Stimulated activated naive CD4-positive, alpha-beta T cell (primary cell): Measurements from ENCODE around the gene RAPGEF3.

Experiments
- DNase-seq, 6 experiments: peaks; one replicate each; lab custom pipeline; 2025; lab: John Stamatoyannopoulos, UW

The RAPGEF3 gene

DNA sequence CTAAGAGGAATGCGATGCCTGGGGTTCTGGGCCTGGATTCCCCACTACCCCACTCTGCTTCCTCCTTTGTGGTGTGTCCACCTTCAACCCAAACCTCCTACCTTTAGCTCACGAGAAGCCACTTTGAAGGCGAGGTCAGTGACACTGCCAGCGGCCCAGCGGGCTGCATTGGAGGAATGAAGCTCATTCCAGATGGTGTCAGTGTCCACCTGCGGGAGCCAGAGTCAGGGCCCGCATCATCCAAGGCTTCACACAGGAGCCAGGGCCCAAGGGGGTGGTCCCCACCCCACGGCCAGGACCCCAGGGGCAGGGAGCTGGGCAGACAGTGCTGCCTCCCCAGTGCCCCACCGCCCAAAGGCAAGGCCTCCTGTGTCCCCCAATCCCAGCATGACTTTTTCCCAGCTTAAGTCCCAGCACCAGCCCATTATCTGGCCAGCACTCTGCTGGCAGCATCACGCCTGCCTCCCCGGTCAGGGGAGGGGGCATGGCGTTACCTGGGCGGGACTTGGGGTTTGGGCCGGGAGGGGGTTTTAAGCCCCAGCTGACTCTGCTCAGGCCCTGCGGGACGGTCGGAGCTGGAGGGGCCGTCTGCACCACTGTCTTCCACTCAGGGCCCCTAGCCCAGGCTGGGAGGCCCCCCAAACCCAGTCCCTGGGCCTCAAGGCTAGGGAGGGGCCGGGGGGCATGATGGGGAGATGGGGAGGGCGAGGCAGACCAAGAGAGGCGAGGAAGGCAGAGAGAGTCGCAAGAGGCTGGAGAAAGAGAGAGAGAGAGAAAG is 31.2 kb upstream of the RAPGEF3 start:
- DNase-seq: no peak

DNA sequence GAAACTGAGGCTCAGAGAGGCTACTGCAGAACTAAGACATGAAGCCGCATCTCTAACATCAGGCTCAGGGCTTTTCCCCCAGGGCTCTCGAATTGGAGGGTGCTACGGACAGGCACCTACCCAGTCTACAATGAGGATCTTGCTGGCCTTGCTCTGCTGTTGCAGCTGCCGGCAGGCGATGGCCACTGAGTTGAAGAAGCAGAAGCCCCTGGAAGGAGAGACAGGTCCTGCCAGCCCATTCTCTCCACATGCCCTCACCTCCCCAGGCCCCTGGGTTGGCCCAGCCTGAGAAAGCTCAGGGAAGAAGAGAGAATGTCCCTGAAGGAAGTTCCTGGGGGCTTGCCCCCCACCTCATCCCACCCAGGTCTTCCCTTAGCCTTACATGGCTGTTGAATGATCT is 30.5 kb upstream of the RAPGEF3 start:
- DNase-seq: no peak

DNA sequence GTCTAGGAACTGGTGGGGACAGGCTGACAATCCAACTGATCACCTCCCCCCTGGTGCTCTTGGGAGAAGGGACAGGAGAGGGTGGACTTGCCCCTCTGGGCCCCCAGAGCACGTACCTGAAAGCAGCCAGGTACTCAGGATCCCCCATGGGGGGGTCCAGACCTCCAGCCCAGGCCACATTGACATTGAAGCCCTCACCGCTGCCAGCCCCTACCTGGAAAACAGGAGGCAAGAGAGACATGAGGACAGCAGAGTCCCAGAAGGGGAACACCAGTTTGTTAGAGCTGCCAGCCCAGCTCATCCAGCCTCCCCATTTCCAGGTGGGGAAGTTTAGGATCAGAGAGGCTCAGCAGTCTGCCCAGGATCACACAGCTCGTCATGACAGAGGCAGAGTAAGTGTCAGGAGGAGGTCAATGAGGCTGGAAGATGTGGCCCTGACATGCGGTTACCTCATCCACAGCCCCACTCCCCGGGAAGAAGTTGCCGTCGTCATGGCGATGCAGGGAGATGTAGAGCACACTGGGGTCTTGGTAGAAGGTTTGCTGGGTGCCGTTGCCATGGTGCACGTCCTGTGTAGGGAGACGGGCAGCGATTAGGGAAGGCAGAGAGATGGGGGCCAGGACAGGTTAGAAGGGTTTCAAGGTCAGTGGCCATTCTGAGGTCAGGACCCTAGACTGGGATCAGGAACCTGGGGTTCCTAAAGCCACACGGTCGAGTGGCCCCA is 29.1 kb upstream of the RAPGEF3 start:
- DNase-seq: no peak

DNA sequence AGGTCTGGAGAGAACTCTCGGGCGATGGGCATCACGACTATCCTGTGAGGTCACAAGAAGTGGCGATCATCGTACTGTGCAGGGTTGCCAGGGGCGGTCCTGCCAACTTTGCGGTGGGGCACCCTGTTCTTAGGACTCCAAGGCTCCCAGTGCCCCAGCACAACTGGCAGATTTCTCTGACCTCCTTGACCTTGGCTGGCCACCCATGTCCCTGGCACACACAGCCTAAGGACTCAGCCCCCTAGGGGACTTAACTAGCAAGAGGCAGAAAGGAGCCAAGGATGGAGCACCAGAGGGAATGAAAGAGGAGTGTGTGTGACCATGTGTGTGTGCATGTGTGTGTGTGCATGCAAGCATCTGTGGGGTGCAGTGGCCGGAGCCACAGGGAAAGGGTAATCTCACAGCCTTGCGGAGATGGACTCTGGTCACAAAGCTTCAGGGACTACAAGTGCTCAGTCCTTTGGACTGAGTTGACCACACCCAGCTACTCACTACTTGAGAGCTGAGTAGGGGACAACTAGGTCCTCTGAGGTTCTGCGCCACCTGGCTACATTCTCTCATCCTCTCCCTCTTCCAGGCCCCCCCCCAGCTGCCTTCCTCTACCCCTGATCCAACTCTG is 28.1 kb upstream of the RAPGEF3 start:
- DNase-seq: no peak

DNA sequence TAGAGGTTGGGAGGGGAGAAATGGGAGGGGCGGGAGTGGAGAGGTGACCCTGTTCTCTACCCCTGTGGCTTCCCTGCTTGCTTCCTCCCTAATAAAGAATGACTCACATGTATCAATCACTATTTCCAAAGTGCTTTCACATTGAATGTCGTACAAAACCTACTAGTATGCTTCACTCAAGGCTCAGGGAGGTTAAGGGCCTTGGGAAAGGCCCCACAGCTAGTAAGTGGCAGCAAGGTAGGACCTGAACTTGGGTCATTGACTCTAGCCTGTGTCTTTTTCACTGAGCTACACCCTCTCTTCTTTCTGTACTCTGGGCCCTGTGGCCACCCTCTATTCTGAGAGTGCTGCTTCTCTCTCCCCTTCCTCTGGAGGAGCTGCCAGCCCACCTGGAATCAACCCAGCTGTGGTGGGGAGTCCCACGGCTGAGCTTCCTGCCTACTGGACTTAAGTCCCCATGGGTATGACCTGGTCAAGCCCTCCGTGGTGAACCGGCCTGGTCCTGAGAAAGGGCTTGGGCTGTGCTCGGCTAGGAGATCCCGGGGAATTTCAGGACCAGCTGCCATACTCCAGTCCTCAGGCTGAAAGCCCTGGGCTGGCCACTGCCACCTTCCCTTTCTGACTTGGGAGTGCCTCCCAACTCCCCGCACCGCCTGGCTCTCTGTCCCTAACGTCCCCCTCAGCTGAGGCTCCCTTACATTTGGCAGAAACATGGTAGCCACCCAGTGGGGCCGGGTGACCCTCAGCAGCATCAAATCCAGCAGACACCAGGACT is 27.4 kb upstream of the RAPGEF3 start:
- no peak for DNase-seq

DNA sequence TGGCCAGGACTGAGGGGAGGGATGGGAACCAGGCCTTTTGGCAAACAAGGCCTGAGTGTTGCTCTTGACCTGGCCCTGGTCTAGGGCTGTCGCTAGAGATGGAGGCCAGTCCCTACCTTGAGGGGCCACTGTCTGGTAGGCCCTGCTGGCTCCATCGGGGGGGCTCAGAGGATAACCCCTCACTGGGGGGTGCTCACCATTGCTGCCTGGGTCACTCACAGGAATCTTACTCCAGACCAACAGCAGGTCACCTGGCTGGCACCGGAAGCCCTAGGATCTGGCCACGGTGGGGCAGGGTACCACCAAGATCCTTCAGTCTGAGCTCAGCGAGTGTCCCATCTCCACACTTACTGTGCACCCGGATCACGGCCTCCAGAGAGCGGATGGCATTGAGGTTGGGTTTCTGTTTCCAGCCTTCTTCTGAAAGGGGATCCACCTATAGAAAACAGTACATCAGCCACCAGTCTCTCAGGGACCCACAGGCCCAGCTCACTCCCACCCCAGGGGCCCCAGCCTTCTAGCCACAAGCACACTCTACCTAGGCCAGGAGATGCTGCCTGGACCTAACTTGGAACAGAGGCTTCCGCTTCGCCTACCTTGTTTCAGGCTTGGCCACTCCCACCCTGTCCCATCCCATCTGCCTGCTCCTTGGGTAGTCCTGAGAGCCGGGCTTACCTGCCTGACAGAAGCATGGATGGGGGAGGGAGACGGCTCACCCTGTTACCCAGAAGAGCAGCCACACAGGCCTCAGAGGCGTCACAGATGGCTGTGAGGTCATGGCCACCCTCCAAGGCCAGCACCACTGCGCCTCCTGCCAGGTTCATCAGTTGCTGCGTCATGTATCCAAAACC is 26.6 kb upstream of the RAPGEF3 start:
- no peak for DNase-seq

DNA sequence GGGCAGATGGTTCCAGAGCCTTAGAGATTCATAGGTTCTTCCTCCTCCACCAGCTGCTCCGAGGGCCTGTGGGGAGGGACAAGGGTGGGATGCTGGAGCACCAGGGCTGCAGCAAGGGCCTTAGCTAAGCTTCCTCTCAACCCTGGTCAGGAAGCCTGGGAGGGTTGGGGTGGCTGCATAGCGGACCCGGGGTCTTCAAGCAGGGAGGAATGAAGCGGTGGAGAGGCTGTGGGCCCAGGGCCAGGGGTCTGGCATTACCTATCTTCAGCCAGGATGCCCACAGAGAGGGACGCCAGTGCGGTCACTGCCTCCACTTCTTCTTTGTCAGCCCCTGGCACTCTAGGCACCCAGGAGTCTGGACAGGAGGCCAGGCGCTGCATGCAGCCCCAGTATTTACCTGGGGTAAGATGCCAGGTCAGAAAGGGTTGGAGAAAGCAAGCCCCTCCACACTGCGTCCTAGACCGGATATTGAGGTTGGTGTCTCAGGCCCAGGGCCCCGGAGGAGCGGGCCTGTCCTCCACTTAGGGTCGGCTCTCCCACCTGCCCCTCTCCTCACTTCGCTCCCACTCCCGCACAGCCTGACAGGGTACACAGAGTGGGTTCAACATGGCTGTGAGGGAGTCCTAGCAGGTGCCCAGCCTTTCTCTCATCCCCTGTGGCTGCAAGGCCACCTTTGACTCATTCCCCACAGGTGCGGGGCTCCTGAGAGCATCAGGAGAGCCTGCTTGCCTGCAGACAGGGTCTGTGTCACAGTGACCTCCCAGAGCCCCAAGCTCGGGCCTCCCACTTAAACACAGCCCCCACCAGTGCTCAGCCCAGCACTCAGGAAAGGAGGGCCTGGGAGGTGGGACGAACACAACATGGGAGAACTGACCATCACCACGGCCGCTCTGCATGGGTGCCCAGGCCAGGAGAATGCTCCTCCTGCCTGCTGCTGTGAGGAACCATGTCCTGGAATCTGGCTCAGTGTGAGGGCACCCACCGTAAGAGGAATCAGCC is 25.4 kb upstream of the RAPGEF3 start:
- DNase-seq: no peak

DNA sequence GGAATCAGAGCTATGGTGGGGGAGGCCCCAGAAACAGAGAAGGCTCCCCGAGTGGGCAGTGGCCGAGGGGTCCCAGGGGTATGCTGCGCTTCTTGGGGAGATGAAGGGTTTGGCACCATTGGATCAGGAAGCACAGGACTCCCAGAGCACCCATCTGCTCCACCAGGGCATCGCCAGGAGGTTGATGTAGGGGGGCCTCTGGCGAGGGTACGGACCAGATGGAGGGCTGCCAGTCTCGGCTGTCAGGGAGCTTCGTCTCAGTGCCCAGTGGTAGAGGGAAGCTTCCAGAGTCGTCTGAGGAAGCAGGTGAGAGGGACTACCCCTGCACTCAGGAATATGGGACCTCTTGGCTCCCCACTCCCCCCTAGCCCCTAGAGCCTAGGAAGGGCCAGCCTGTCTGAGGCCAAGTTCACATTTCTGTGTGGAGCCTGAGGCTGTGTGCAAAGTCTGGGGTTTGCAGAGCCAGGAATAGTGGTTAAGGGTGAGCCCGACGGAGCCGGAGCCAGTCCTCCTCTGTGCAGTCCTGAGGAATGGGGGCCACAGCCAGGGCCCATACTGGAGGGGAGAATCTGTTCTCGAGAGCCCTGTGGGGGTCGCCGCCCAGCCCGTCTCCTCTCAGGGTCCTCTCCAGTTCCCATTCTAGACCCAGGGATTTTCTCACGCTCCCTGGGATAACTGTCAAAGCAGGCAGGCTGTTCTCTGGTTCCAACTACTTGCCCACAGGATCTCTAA is 24.5 kb upstream of the RAPGEF3 start:
- DNase-seq: no peak

DNA sequence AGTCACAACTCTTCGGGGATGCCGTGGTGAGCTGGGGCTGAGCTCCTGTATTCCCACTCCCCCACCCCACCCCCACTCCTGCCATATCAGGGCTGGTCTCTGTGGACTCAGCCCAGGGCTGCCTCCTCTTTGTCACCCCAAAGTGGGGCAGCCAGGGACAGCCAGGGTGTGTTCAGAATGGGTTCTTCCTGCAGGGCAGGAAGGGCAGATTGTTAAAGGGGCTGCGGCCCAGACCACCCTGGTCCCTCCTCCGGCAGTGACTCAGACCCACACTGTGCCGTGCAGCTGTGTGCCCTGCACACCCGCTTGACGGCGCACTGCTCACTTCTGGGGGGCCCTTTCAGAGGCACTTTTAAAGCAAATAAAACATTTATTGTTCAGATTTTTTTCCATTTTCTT is 23.7 kb upstream of the RAPGEF3 start:
- DNase-seq: no peak

DNA sequence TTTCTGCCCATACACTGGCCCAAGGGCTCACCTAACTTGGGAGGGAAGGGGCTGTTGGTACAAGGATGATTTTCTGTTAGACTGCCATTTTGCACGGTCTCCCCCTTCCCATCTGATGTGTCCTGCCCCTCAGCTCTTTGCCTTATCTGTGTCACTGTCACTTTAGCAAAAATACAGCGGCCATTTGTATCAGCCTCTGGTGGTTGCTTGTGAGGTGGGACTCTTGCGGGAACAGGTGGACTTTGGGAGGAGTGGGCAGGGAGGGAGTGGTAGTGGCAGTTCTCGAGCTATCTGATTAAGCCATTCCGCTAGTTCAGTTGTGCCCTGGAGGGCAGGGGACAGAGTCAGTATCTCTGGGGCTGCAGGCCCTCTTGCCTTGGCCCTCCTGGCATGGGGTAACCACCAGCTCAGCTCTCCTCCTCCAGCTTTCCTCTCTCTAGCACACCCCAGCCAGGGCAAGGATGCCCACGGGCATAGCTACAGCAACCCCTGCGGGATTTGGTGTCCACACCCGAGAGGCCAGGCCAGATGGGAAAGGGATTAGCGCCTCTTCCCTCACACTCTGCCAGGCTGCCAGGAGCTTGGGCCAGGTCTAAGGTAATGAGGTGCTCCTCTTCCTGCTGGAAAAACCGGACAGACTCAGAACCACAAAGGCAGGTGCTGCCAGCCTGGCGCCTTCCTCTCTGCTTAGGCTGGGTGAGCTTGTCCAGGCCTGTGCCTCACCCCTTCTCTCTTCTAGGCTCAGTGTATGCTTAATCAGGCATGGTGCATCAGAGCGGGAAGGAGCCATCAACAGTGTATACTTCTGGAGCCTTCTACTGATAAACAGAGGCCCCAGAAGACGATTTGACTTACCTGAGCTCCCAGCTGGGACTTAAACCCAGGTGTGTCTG is 23.0 kb upstream of the RAPGEF3 start:
- no peak for DNase-seq

DNA sequence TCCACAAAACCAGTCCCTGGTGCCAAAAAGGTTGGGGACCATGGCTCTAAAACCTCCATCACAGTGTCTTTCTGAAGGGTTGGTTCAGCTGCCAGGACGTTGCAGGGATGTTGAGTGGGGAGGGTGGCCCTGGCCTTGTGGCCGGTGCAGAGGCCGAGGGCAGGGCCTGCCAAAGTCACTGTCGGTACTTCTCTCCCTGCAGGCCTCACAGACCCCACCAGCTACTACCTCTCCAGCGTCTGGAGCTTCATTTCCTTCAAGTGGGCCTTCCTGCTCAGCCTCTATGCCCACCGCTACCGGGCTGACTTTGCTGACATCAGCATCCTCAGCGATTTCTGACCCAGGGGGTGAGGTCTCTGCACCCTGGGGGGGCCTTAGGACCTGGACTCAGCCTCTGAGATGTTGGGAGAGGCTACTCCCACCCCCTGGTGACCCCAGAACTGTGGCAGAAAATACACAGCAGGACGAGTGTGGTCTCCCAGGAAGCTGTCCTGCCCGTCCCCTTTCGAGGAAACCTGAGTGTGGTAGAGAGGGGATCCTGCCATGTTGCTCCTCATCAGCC is 21.3 kb upstream of the RAPGEF3 start:
- DNase-seq: peak in 1 of 6 experiments; percentile 21

DNA sequence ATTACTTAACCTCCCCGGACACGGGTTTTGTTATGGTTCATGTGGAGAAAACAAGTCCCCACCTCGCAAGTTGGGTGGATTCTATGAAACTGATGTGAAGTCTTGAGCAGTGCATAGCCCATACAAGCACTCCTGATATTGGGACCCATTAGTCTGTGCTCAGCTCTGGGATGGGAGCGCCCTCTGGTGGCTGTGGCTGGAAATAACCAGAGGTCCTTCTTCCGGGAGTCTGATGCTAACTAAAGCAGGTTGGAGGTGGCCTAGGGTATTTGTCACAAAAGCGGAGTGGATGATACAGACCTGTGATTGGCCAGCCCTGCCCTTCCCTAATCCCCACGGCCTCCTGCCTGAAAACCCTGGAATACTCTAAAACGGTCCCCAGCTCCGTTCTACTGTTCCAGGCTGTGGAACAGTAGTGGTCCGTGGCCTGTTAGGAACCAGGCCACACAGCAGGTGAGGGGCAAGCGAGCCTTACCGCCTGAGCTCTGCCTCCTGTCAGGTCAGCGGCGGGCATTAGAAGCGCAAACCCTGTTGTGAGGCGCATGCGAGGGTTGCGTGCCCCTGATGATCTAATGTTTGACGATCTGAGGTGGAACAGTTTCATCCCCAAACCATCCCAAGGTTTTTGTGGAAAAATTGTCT is 20.7 kb upstream of the RAPGEF3 start:
- DNase-seq: peak; percentile 76 to 93 (median 86)

DNA sequence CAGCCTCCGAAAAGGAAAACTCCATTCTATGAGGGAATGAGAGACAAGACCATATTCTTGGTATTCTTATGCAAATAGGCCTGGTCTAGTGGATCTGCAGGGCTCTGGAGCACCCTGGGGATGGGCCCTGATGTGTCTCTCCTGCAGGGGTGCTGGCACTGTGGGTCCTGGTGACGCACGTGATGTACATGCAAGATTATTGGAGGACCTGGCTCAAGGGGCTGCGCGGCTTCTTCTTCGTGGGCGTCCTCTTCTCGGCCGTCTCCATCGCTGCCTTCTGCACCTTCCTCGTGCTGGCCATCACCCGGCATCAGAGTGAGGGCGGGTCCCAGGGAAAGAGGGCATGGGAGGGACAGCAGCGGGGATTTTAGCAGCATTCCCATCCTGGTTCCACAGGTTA is 20.2 kb upstream of the RAPGEF3 start:
- no peak for DNase-seq

DNA sequence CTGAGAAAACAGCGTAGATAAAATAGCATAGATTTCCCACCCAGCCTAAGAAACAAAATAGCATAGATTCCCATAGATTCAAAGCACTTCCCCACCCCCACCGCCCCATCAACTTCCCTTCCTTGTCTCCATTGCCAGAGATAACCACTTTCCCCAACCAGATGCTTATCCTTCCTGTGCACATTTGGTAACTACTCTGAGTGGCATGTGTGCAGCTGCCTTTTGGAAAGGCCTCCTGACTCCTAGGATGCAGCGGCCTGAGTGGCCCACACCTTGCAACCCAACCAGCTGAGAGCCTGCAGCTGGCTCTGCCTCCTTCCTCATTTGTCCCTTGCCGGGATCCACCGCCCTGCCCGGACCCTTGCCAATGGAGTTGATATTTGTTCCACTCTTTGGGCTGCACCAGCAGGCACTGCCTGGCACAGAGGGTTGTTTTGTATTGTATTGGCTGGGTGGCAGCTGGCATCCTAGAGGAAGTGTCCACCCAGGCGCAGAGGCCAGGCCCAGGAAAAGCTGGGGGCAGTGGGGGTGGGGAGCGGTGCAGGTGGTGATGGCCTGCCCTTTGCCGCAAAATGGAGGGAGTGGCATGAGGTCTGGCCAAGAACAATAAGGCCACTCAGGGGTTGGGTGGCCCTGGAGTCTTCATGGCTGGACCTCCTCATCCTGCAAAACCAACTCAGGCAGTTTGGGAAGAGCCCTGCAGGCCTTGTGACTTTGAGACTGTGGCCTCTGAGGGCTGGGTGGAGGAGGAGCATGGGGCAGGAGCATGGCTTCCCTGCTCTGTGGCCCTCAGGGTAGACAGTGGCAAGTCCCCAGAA is 19.3 kb upstream of the RAPGEF3 start:
- DNase-seq: no peak

DNA sequence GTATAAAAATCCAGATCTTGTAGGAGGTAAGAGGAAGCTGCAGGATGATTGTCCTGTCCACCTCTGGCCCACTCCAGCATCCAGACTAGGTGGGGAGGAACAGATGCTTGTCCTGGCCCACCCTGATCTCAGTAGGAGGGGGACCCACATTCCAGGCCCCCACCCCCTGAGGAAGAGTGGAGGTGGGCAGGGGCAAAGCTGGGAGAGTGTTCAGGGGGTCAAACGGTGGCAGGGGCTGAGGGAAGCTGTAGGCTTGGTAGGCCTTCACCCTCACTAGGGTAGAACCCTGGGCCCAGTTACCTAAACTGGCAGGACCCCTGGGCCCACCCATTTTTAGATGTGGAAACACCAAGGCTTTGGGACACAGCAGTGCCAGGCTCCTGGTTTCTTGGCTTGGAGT is 18.5 kb upstream of the RAPGEF3 start:
- no peak for DNase-seq

DNA sequence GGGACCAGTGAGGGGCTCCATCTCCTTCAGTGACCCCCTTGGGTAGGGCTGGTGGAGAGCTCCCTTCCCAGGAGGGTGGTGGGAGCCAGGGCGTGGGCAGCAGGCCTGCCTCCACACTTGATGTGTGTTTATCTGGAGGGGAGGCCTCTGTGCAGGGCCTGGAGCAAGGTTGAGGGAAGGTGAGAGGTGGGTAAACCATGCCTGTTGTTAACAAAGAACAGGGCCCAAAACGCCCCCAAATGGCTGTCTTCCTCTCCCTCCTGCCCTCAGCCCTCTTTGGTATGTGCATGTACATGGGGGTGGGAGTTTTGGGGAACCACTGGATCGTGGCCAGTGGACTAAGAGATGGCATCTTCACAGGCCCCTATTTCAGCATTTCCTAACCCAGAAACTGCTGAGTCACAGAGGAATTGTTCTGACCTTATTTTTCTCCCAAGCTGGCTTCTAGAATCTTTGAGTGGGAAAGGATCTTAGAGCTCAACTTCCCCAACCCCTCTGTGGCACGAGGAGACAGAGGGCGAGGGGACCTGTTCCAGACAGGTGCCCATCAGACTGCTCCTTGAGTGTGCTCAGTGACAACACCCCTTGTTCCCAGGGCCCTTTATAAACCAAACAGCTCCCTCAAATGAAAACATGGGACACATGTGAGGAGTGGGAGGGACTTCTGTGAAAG is 17.9 kb upstream of the RAPGEF3 start:
- DNase-seq: peak in 1 of 6 experiments; percentile 5
